Measurements from ENCODE around the gene SYNDIG1. TPM values are rescaled to one million over a fixed set of nuclear protein-coding genes. Genes with fewer than 3 reads are reported as not detected.

SYNDIG1 gene
- total RNA-seq = not detected in 2 replicates

GRCh38 chr20:24469116-24469893, at the start of gene SYNDIG1:
TSS of gene SYNDIG1 (plus strand) at chr20:24469629. CDS start at chr20:24543098, 73,469 bp downstream.

All from myometrial cell (primary cell).